ENCODE data around the gene RAB3GAP1. TPM values are rescaled to one million over a fixed set of nuclear protein-coding genes. Genes with fewer than 3 reads are reported as not detected.
"Not testable (repeated sequence)": the region's sequence is repeated elsewhere in the genome, so short reads cannot be mapped to it uniquely, and the experiment has no call there.

The RAB3GAP1 gene
- polyA plus RNA-seq, 4 donors = 45.6 to 60.2 (median 52.5) TPM

- DNase-seq (ENCODE audit: low read depth in 4 of 4, low spot score in 2 of 4) = no peak
Observed at GRCh38 chr2:135099802-135100483, 47.9 kb downstream of the RAB3GAP1 start.

- DNase-seq (ENCODE audit: low read depth in 4 of 4, low spot score in 2 of 4) = no peak
Observed at GRCh38 chr2:135103843-135104242, 51.8 kb downstream of the RAB3GAP1 start.

- DNase-seq (ENCODE audit: low read depth in 4 of 4, low spot score in 2 of 4) = not testable (repeated sequence)
Observed at GRCh38 chr2:135105513-135106316, 53.6 kb downstream of the RAB3GAP1 start.

GRCh38 chr2:135113322-135113721 is 61.2 kb downstream of the RAB3GAP1 start:
- DNase-seq (ENCODE audit: low read depth in 4 of 4, low spot score in 2 of 4) = no peak

GRCh38 chr2:135119582-135119981 is 67.5 kb downstream of the RAB3GAP1 start:
- DNase-seq (ENCODE audit: low read depth in 4 of 4, low spot score in 2 of 4) = no peak

GRCh38 chr2:135121016-135121657 is 69.0 kb downstream of the RAB3GAP1 start:
- no peak for DNase-seq (ENCODE audit: low read depth in 4 of 4, low spot score in 2 of 4)

GRCh38 chr2:135121658-135122039 is 69.6 kb downstream of the RAB3GAP1 start:
- DNase-seq (ENCODE audit: low read depth in 4 of 4, low spot score in 2 of 4) = not testable (repeated sequence)

- DNase-seq (ENCODE audit: low read depth in 4 of 4, low spot score in 2 of 4) = no peak
Observed at GRCh38 chr2:135124924-135125886, 73.1 kb downstream of the RAB3GAP1 start.

GRCh38 chr2:135125940-135126339 is 73.8 kb downstream of the RAB3GAP1 start:
- DNase-seq (ENCODE audit: low read depth in 4 of 4, low spot score in 2 of 4) = no peak

- no peak for DNase-seq (ENCODE audit: low read depth in 4 of 4, low spot score in 2 of 4)
Observed at GRCh38 chr2:135130751-135131150, 78.7 kb downstream of the RAB3GAP1 start.

- no peak for DNase-seq (ENCODE audit: low read depth in 4 of 4, low spot score in 2 of 4)
Observed at GRCh38 chr2:135132314-135132713, 80.2 kb downstream of the RAB3GAP1 start.

- no peak for DNase-seq (ENCODE audit: low read depth in 4 of 4, low spot score in 2 of 4)
Observed at GRCh38 chr2:135140606-135141005, 88.5 kb downstream of the RAB3GAP1 start.

- no peak for DNase-seq (ENCODE audit: low read depth in 4 of 4, low spot score in 2 of 4)
Observed at GRCh38 chr2:135142323-135142722, 90.2 kb downstream of the RAB3GAP1 start.

- DNase-seq (ENCODE audit: low read depth in 4 of 4, low spot score in 2 of 4) = no peak
Observed at GRCh38 chr2:135144343-135144742, 92.3 kb downstream of the RAB3GAP1 start.

GRCh38 chr2:135149251-135149650 is 97.2 kb downstream of the RAB3GAP1 start:
- no peak for DNase-seq (ENCODE audit: low read depth in 4 of 4, low spot score in 2 of 4)

GRCh38 chr2:135150725-135151124 is 98.6 kb downstream of the RAB3GAP1 start:
- peak in 1 of 4 donors; percentile 5 for DNase-seq (ENCODE audit: low read depth in 4 of 4, low spot score in 2 of 4)

- no peak for DNase-seq (ENCODE audit: low read depth in 4 of 4, low spot score in 2 of 4)
Observed at GRCh38 chr2:135151615-135152014, 99.5 kb downstream of the RAB3GAP1 start.

GRCh38 chr2:135152361-135152760 is 100.3 kb downstream of the RAB3GAP1 start:
- no peak for DNase-seq (ENCODE audit: low read depth in 4 of 4, low spot score in 2 of 4)

GRCh38 chr2:135154962-135155361 is 102.9 kb downstream of the RAB3GAP1 start:
- DNase-seq (ENCODE audit: low read depth in 4 of 4, low spot score in 2 of 4) = no peak

GRCh38 chr2:135157856-135158255 is 105.8 kb downstream of the RAB3GAP1 start:
- DNase-seq (ENCODE audit: low read depth in 4 of 4, low spot score in 2 of 4) = no peak

Data from left renal cortex interstitium (tissue), 4 donors.